ENCODE data around the gene CPB2. TPM values are rescaled to one million over a fixed set of nuclear protein-coding genes. Genes with fewer than 3 reads are reported as not detected.

CPB2 gene
- total and polyA plus RNA-seq, 4 donors = 175 to 997 (median 504) TPM

DNA sequence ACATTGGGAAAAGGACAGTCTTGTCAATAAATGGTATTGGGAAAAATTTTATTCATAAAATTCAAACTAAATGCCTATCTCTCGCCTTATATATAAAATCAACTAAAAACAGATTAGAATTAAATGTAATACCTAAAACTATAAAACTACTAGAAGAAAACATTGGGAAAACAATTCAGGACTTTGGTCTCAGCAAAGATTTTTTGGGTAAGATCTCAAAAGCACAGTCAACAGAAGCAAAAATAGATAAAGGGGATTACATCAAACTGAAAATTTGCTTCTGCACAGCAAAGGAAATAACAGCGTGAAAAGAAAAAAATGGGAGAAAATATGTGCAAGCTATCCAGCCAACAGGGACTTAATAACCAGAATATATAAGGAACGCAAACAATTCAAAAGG lies 28.0 kb downstream of the CPB2 start:
- TF ChIP-seq HNF4A (conservative IDR thresholded peaks at IDR 0.05) (peak; percentile 58 to 59), REST (IDR thresholded peaks at IDR 0.05) (no peak), RXRA (IDR thresholded peaks at IDR 0.05) (peak in 1 of 2 donors; percentile 8)
- Histone ChIP-seq H3K4me1 (ENCODE audit: control insufficient read depth in 4 of 4, insufficient read depth in 4 of 4, low read length in 3 of 4) (peaks cover 3 to 58% (median 37%) of the 10 kb centered on the region in 4 donors), H3K27me3 (ENCODE audit: control insufficient read depth in 4 of 4, insufficient read depth in 4 of 4, low read length in 3 of 4) (no peaks in the 10 kb centered on the region)

DNA sequence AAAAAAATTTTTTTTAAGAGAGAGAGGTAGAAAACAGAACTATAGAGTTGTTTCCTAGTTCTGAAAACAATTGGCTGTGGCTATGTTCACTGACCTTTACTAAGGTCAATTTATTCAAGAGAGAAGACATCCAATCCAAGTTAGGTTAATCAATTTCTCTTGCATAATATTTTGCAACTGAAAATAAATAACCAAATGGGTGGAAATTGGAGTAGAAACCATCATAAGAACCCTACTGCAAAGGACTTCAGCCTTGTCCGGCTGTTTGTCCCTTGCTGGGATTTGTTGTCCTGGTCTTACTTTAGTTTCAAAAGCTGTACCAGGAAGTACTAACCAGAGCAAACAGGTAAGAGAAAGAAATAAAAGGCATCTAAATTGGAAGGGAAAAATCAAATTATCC lies 29.0 kb downstream of the CPB2 start:
- 26% methylated on average over 1 of the region's 1 CpG for WGBS
- no peak overlapping the region for H3K4me3 ChIP-seq (ENCODE audit: low read depth in 1 of 3, low read length in 3 of 3)
- H3K27ac ChIP-seq (ENCODE audit: low read depth in 1 of 2, low read length in 2 of 2) = peak overlapping the region; percentile 32 to 61
- no peaks in the 10 kb centered on the region for H3K9me3 ChIP-seq (ENCODE audit: control insufficient read depth in 4 of 4, low read length in 3 of 4)
- H3K27me3 ChIP-seq (ENCODE audit: control insufficient read depth in 4 of 4, insufficient read depth in 4 of 4, low read length in 3 of 4) = no peaks in the 10 kb centered on the region
- H3K9ac ChIP-seq (ENCODE audit: low read depth in 1 of 2, low read length in 2 of 2) = no peak overlapping the region
- H3K4me1 ChIP-seq (ENCODE audit: control insufficient read depth in 4 of 4, insufficient read depth in 4 of 4, low read length in 3 of 4) = peaks cover 3 to 61% (median 37%) of the 10 kb centered on the region in 4 donors
- H3K36me3 ChIP-seq (ENCODE audit: control insufficient read depth in 4 of 4, insufficient read depth in 3 of 4, low read depth in 1 of 4, low read length in 3 of 4) = peaks cover 5 to 79% (median 71%) of the 10 kb centered on the region in 4 donors
- DNase-seq (ENCODE audit: low spot score) = no peak
- TF ChIP-seq FOXA2 (IDR thresholded peaks at IDR 0.05) (peak; percentile 67), NR2F2 (IDR thresholded peaks at IDR 0.05) (peak; percentile 76), YY1 (IDR thresholded peaks at IDR 0.05) (peak; percentile 76), FOXA1 (IDR thresholded peaks at IDR 0.05) (peak; percentile 32), MAX (IDR thresholded peaks at IDR 0.05) (peak; percentile 74), HNF4G (IDR thresholded peaks at IDR 0.05) (peak; percentile 73), ZBTB33 (IDR thresholded peaks at IDR 0.05) (peak; percentile 48), SP1 (IDR thresholded peaks at IDR 0.05) (peak; percentile 89), JUND (IDR thresholded peaks at IDR 0.05) (peak; percentile 39 to 79), REST (IDR thresholded peaks at IDR 0.05) (peak; percentile 82), HNF4A (conservative IDR thresholded peaks at IDR 0.05) (peak; percentile 89 to 90), RXRA (IDR thresholded peaks at IDR 0.05) (peak; percentile 85 to 87), RAD21 (IDR thresholded peaks at IDR 0.05) (peak; percentile 42 to 50), GABPA (IDR thresholded peaks at IDR 0.05 in 1 of 2, conservative IDR thresholded peaks at IDR 0.05 in 1 of 2) (peak in 1 of 2 donors; percentile 22), EGR1 (IDR thresholded peaks at IDR 0.05; ENCODE audit: low read depth in 2 of 2) (no peak), ATF3 (IDR thresholded peaks at IDR 0.05) (peak; percentile 62), TAF1 (conservative IDR thresholded peaks at IDR 0.05) (peak; percentile 44)
- TF ChIP-seq, protein P1, sequence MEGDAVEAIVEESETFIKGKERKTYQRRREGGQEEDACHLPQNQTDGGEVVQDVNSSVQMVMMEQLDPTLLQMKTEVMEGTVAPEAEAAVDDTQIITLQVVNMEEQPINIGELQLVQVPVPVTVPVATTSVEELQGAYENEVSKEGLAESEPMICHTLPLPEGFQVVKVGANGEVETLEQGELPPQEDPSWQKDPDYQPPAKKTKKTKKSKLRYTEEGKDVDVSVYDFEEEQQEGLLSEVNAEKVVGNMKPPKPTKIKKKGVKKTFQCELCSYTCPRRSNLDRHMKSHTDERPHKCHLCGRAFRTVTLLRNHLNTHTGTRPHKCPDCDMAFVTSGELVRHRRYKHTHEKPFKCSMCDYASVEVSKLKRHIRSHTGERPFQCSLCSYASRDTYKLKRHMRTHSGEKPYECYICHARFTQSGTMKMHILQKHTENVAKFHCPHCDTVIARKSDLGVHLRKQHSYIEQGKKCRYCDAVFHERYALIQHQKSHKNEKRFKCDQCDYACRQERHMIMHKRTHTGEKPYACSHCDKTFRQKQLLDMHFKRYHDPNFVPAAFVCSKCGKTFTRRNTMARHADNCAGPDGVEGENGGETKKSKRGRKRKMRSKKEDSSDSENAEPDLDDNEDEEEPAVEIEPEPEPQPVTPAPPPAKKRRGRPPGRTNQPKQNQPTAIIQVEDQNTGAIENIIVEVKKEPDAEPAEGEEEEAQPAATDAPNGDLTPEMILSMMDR (IDR thresholded peaks at IDR 0.05; ENCODE audit: low read depth, low read length, missing input control) = no peak

More for the DNA sequence above, 28.0 kb downstream of the CPB2 start:
- peaks cover 5 to 78% (median 69%) of the 10 kb centered on the region in 4 donors for H3K36me3 ChIP-seq (ENCODE audit: control insufficient read depth in 4 of 4, insufficient read depth in 3 of 4, low read depth in 1 of 4, low read length in 3 of 4)
- WGBS = 57% methylated on average over 3 of the region's 3 CpGs
- no peak for DNase-seq (ENCODE audit: low spot score)
- no peaks in the 10 kb centered on the region for H3K9me3 ChIP-seq (ENCODE audit: control insufficient read depth in 4 of 4, low read length in 3 of 4)
- peak overlapping the region; percentile 32 to 61 for H3K27ac ChIP-seq (ENCODE audit: low read depth in 1 of 2, low read length in 2 of 2)
- H3K4me3 ChIP-seq (ENCODE audit: low read depth in 1 of 3, low read length in 3 of 3) = no peak overlapping the region
- no peak overlapping the region for H3K9ac ChIP-seq (ENCODE audit: low read depth in 1 of 2, low read length in 2 of 2)

Measured in liver (tissue), 9 donors.